ENCODE measurements around the gene DRGX. TPM values are rescaled to one million over a fixed set of nuclear protein-coding genes. Genes with fewer than 3 reads are reported as not detected.
A peak's percentile ranks its signal among the peaks of the same experiment; 100 is the strongest.

Gene DRGX
- total and polyA plus RNA-seq, 8 donors, result 0.45 TPM; not detected in 7

DNA sequence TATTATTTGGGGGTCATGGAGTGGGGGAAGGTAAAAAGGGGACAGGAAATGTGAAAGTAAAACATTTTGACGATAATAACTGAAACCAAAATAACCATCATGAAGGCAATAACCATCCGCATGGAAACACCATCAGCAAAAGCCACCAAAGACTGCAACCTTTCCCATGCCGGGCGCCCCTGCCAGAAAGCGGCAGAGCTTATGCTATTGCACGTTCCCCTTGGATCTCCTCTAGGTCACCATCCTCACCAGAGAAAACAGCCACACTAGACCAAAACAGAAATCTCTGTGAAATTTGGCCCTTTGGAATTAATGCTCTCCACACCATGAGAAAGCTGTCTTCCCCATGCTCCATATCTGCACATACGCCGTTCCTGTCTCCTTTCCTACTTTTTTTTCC is 31.1 kb downstream of the DRGX start:
- Histone ChIP-seq H3K9me3 (no peaks in the 10 kb centered on the region), H3K36me3 (no peaks in the 10 kb centered on the region), H3K4me3 (no peak overlapping the region), H3K27ac (no peak overlapping the region), H3K4me1 (peaks cover 2 to 16% of the 10 kb centered on the region in 2 donors), H3K27me3 (no peaks in the 10 kb centered on the region)
- intact Hi-C loops (cut with DNase I), result no loop called here
- TF ChIP-seq, protein P1, sequence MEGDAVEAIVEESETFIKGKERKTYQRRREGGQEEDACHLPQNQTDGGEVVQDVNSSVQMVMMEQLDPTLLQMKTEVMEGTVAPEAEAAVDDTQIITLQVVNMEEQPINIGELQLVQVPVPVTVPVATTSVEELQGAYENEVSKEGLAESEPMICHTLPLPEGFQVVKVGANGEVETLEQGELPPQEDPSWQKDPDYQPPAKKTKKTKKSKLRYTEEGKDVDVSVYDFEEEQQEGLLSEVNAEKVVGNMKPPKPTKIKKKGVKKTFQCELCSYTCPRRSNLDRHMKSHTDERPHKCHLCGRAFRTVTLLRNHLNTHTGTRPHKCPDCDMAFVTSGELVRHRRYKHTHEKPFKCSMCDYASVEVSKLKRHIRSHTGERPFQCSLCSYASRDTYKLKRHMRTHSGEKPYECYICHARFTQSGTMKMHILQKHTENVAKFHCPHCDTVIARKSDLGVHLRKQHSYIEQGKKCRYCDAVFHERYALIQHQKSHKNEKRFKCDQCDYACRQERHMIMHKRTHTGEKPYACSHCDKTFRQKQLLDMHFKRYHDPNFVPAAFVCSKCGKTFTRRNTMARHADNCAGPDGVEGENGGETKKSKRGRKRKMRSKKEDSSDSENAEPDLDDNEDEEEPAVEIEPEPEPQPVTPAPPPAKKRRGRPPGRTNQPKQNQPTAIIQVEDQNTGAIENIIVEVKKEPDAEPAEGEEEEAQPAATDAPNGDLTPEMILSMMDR (IDR thresholded peaks at IDR 0.05), result no peak
- DNase-seq, result no peak
- no peak for ATAC-seq

GRCh38 chr10:49364051-49364450 is 31.8 kb downstream of the DRGX start:
- Histone ChIP-seq H3K4me3 (no peak overlapping the region), H3K9me3 (no peaks in the 10 kb centered on the region), H3K36me3 (no peaks in the 10 kb centered on the region), H3K27ac (no peak overlapping the region), H3K27me3 (no peaks in the 10 kb centered on the region), H3K4me1 (peaks cover 2 to 22% of the 10 kb centered on the region in 2 donors)
- TF ChIP-seq, protein P1 (IDR thresholded peaks at IDR 0.05), result no peak
- no peak for ATAC-seq
- intact Hi-C loops (cut with DNase I), result no loop called here
- DNase-seq, result no peak

DNA sequence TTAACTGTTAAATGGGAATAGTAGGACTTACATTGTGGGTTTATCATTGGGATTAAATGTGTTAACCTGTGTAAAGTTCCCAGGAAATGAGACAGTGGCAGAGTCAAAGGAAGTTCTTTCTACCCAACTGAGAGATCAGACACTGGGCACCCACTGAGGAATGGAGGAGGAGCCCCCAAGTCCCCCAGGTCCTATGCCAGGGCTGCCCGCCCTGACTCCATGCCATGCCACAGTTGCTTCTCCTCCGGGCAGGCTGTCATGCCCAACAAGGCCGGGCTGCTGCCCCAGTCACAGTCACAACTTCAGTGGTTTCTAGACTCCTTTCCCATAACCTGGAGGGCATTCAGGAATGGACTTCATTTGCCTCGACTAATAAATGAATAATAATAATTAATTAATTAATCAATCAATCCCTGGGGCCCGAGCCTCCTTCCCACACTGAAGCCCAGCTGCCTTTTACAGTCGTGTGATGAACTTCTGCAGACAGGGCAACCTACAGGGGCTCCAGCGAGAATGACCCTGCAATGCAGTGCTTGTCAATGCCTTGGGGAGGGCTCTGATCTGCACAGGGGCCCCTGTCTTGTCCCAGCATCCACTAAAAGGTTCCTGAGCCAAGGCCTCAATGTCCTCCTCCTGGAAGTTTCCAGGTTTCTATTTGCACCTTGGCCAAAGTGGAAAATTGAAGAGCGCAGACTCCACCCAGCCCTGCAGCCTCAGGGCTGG is 32.4 kb downstream of the DRGX start:
- intact Hi-C loops (cut with DNase I), result no loop called here
- ATAC-seq, result peak; percentile 27
- no peaks in the 10 kb centered on the region for H3K9me3 ChIP-seq
- DNase-seq, result no peak
- no peak overlapping the region for H3K27ac ChIP-seq
- no peak overlapping the region for H3K4me3 ChIP-seq
- H3K4me1 ChIP-seq, result peaks cover 2 to 22% of the 10 kb centered on the region in 2 donors
- H3K27me3 ChIP-seq, result no peaks in the 10 kb centered on the region
- H3K36me3 ChIP-seq, result no peaks in the 10 kb centered on the region
- TF ChIP-seq, protein P1 (IDR thresholded peaks at IDR 0.05), result no peak

- Histone ChIP-seq H3K4me1 (peaks cover 2 to 22% of the 10 kb centered on the region in 2 donors), H3K27me3 (no peaks in the 10 kb centered on the region), H3K36me3 (no peaks in the 10 kb centered on the region), H3K9me3 (no peaks in the 10 kb centered on the region), H3K4me3 (no peak overlapping the region), H3K27ac (no peak overlapping the region)
- DNase-seq (no peak), ATAC-seq (peak; percentile 7)
- TF ChIP-seq, protein P1 (IDR thresholded peaks at IDR 0.05), result no peak
- intact Hi-C loops (cut with DNase I), result no loop called here
Measured at GRCh38 chr10:49362596-49363260, 33.2 kb downstream of the DRGX start.

DNA sequence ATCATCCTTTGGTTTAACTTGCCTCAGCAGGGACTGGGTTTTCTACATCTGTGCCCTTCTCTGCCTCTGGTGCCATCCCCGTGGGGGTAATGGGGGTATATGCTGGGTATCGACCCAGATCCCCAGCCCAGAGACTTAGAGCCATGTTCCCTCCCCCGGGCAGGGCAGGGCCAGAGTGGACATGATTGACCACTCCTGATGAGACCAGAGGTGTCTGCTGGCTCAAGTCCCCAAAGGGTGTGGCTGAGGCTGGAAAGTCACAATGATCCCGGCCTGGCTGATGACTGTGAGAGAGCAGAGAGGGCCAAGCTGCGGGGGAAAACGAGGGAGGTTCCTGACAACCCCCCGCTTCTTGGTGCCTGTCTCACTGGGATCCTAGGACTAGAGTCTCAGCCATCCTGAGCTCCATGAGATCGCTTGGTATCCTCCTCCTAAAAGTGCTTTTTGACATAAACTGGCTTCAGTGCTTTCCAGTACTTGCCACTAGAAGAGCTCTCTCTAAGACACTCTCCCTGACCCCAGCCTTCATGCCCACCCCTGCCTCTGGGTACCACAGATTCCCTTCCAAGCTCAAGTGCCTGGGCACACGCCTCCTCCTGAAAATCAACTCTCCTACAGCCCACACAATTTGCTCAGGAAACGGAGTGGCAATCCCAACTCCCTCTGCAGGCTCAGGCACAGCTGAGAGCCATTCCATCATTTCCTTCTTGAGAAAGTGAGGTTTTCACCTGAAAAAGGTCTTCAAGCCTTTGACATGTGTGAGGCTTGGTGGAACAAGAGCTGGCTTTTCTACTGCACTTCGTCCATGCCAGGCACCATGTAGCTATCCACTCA is 33.9 kb downstream of the DRGX start:
- Histone ChIP-seq H3K36me3 (no peaks in the 10 kb centered on the region), H3K4me3 (no peak overlapping the region), H3K27ac (no peak overlapping the region), H3K27me3 (no peaks in the 10 kb centered on the region), H3K9me3 (peaks cover 0 to 4% of the 10 kb centered on the region in 2 donors), H3K4me1 (peaks cover 2 to 22% of the 10 kb centered on the region in 2 donors)
- TF ChIP-seq, protein P1 (IDR thresholded peaks at IDR 0.05), result no peak
- intact Hi-C loops (cut with DNase I), result no loop called here
- DNase-seq, result no peak
- ATAC-seq, result no peak

Data from left lung (tissue), 10 donors.